NCI-H1105 treated with DMSO at 0.1 percent for 48 hours (cell line): ENCODE data around the gene FTHL17.

Experiments used
- DNase-seq: peaks from one replicate; lab custom pipeline; 2025; lab: John Stamatoyannopoulos, UW

The FTHL17 gene

GRCh38 chrX:31071725-31072124 is at the start of gene FTHL17:
FTHL17 (minus strand) TSS chrX:31072041; CDS start chrX:31071953, 88 bp downstream.
- DNase-seq = no peak

GRCh38 chrX:31117266-31117665 is 45.4 kb upstream of the FTHL17 start:
- no peak for DNase-seq

- no peak for DNase-seq
These were observed 43.6 kb upstream of the FTHL17 start for GRCh38 chrX:31115398-31115797.

GRCh38 chrX:31114858-31115257 is 43.0 kb upstream of the FTHL17 start:
- no peak for DNase-seq

GRCh38 chrX:31112226-31112999 is 40.6 kb upstream of the FTHL17 start:
- DNase-seq = no peak

- DNase-seq = no peak
These were observed 38.8 kb upstream of the FTHL17 start for GRCh38 chrX:31110657-31111056.

- DNase-seq = no peak
These were observed 27.8 kb upstream of the FTHL17 start for GRCh38 chrX:31099536-31100090.

GRCh38 chrX:31098079-31098478 is 26.2 kb upstream of the FTHL17 start:
- DNase-seq = no peak

- no peak for DNase-seq
These were observed 21.8 kb upstream of the FTHL17 start for GRCh38 chrX:31093639-31093975.

GRCh38 chrX:31092970-31093638 is 21.3 kb upstream of the FTHL17 start:
- no peak for DNase-seq

GRCh38 chrX:31092476-31092875 is 20.6 kb upstream of the FTHL17 start:
- no peak for DNase-seq

GRCh38 chrX:31091819-31092218 is 20.0 kb upstream of the FTHL17 start:
- DNase-seq = no peak

- no peak for DNase-seq
These were observed 2.7 kb upstream of the FTHL17 start for GRCh38 chrX:31074522-31074921.

GRCh38 chrX:31071262-31071661 is 579 bp downstream of the FTHL17 start:
- no peak for DNase-seq

- no peak for DNase-seq
These were observed 1.8 kb downstream of the FTHL17 start for GRCh38 chrX:31070057-31070468.

- no peak for DNase-seq
These were observed 8.7 kb downstream of the FTHL17 start for GRCh38 chrX:31063114-31063513.

GRCh38 chrX:31061091-31061490 is 10.8 kb downstream of the FTHL17 start:
- DNase-seq = no peak

GRCh38 chrX:31060016-31060415 is 11.8 kb downstream of the FTHL17 start:
- no peak for DNase-seq

GRCh38 chrX:31058284-31058683 is 13.6 kb downstream of the FTHL17 start:
- no peak for DNase-seq

GRCh38 chrX:31057691-31058090 is 14.2 kb downstream of the FTHL17 start:
- no peak for DNase-seq

GRCh38 chrX:31057291-31057690 is 14.6 kb downstream of the FTHL17 start:
- DNase-seq = no peak

- DNase-seq = no peak
These were observed 18.2 kb downstream of the FTHL17 start for GRCh38 chrX:31053621-31054020.

GRCh38 chrX:31039327-31039711 is 32.5 kb downstream of the FTHL17 start:
- DNase-seq = no peak
